ENCODE results near the gene NFATC2.

The NFATC2 gene

GRCh38 chr20:51428401-51429143, 113.9 kb downstream of the NFATC2 start:
- DNase-seq: peak; percentile 55

GRCh38 chr20:51427651-51428291, 114.7 kb downstream of the NFATC2 start:
- DNase-seq: no peak

- no peak for DNase-seq
Measured at GRCh38 chr20:51426718-51427650, 115.5 kb downstream of the NFATC2 start.

- no peak for DNase-seq
Measured at GRCh38 chr20:51425347-51426106, 117.0 kb downstream of the NFATC2 start.

GRCh38 chr20:51424270-51425117, 118.0 kb downstream of the NFATC2 start:
- DNase-seq: no peak

GRCh38 chr20:51423810-51424209, 118.7 kb downstream of the NFATC2 start:
- DNase-seq: no peak

GRCh38 chr20:51423290-51423667, 119.2 kb downstream of the NFATC2 start:
- DNase-seq: no peak

- no peak for DNase-seq
Measured at GRCh38 chr20:51422514-51423289, 119.8 kb downstream of the NFATC2 start.

- DNase-seq: no peak
Measured at GRCh38 chr20:51420805-51421204, 121.7 kb downstream of the NFATC2 start.

- peak; percentile 45 for DNase-seq
Measured at GRCh38 chr20:51420111-51420510, 122.4 kb downstream of the NFATC2 start.

- DNase-seq: no peak
Measured at GRCh38 chr20:51419646-51420045, 122.9 kb downstream of the NFATC2 start.

GRCh38 chr20:51419231-51419630, 123.3 kb downstream of the NFATC2 start:
- DNase-seq: no peak

- DNase-seq: no peak
Measured at GRCh38 chr20:51418137-51418529, 124.4 kb downstream of the NFATC2 start.

GRCh38 chr20:51417250-51418136, 125.0 kb downstream of the NFATC2 start:
- DNase-seq: no peak

GRCh38 chr20:51416532-51417249, 125.8 kb downstream of the NFATC2 start:
- DNase-seq: no peak

GRCh38 chr20:51413857-51414256, 128.7 kb downstream of the NFATC2 start:
- DNase-seq: no peak

GRCh38 chr20:51412951-51413481, 129.5 kb downstream of the NFATC2 start:
- no peak for DNase-seq

GRCh38 chr20:51412333-51412871, 130.1 kb downstream of the NFATC2 start:
- DNase-seq: peak; percentile 22

Data from fibroblast of skin of abdomen (primary cell).